Progenitor cell of endocrine pancreas (in vitro differentiated cells): ENCODE results near the gene BRD1. TPM values are rescaled to one million over a fixed set of nuclear protein-coding genes. Genes with fewer than 3 reads are reported as not detected.
"Not testable (repeated sequence)": the region's sequence is repeated elsewhere in the genome, so short reads cannot be mapped to it uniquely, and the experiment has no call there.

Experiments used
- DNase-seq: peaks from one replicate; pipeline ENCODE4 v3.0.0; 2021; ENCODE audit warnings: low spot score; ENCODE audit not compliant: unreplicated experiment
- H3K27ac Mint-ChIP-seq: 2 replicates; pipeline ENCODE4 v1.8.0; 2021; ENCODE audit warnings: mild to moderate bottlenecking, moderate library complexity, mixed read lengths
- H3K27me3 Mint-ChIP-seq: 2 replicates; pipeline ENCODE4 v1.8.0; 2021; ENCODE audit warnings: mixed read lengths
- H3K36me3 Mint-ChIP-seq: 2 replicates; pipeline ENCODE4 v1.8.0; 2022; ENCODE audit warnings: mixed read lengths; ENCODE audit not compliant: insufficient read depth
- H3K4me1 Mint-ChIP-seq: 2 replicates; pipeline ENCODE4 v1.8.0; 2021; ENCODE audit warnings: low read depth, mixed read lengths
- H3K4me3 Mint-ChIP-seq: 2 replicates; pipeline ENCODE4 v1.8.0; 2021; ENCODE audit warnings: low read depth, mild to moderate bottlenecking, moderate library complexity, mixed read lengths
- H3K9me3 Mint-ChIP-seq: 2 replicates; pipeline ENCODE4 v1.8.0; 2021; ENCODE audit warnings: low read depth, mixed read lengths
- total RNA-seq: library from RNA; stranded (reverse); gene quantifications from 2 replicates; pipeline ENCODE4 v1.2.1, GENCODE V29; 2021
- TF ChIP-seq, protein P1 (sequence below): fragments of 200-600 bp; sonication (generic); IDR thresholded peaks from one replicate; pipeline ENCODE4 v1.5.0; 2021; ENCODE audit warnings: antibody characterized with exemption, mild to moderate bottlenecking; ENCODE audit not compliant: unreplicated experiment

Gene BRD1
- total RNA-seq, 1 donor from 2014 or later, result 65.7 TPM

DNA sequence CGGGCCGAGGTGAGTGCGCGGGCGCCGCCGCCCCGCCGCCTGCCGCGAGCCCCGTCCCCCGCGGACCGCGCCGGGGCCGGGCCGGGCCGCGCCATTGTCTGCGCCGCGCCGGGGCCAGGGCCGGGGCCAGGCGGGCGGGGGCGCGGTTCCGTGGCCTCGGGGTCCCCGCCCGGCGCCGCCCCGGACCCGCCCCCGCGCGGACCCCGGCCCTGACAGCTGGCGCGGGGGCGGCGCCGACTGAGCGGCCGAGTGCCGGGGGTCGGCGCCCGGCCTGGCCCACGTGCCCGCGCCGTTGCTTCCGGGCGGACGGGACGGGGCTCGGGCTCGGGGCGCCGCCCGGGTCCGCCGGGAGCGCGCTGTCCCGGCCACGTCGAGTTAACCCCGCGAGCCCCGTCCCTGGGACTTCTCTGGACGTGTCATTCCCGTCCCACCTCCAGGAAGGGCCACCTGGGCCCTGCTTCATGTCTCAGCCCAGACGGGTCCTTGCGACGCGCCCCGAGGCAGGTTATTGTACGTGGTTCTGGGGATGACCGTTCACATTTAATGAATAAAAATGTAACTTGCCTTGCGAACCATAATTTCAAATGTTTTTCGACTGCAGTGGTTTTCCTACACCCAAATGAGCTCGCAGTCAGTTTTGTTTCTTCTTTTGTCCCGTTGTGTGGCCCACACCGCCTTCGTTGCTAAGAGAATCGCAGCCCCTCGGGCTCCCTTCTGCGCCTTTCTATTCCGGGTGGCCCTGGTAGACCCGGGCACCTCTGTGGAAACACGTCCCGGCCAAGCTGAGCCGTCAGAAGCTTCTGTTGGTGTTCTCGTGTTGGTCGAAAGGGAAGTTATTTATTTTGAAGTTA is 26.5 kb upstream of the BRD1 start:
- Mint-ChIP-seq H3K27ac (peak overlapping the region; percentile 95), H3K36me3 (no peaks in the 10 kb centered on the region), H3K27me3 (peaks cover 27% of the 10 kb centered on the region), H3K9me3 (no peaks in the 10 kb centered on the region), H3K4me1 (peaks cover 28% of the 10 kb centered on the region), H3K4me3 (peak overlapping the region; percentile 96)
- DNase-seq, result no peak
- TF ChIP-seq, protein P1, sequence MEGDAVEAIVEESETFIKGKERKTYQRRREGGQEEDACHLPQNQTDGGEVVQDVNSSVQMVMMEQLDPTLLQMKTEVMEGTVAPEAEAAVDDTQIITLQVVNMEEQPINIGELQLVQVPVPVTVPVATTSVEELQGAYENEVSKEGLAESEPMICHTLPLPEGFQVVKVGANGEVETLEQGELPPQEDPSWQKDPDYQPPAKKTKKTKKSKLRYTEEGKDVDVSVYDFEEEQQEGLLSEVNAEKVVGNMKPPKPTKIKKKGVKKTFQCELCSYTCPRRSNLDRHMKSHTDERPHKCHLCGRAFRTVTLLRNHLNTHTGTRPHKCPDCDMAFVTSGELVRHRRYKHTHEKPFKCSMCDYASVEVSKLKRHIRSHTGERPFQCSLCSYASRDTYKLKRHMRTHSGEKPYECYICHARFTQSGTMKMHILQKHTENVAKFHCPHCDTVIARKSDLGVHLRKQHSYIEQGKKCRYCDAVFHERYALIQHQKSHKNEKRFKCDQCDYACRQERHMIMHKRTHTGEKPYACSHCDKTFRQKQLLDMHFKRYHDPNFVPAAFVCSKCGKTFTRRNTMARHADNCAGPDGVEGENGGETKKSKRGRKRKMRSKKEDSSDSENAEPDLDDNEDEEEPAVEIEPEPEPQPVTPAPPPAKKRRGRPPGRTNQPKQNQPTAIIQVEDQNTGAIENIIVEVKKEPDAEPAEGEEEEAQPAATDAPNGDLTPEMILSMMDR, result no peak

DNA sequence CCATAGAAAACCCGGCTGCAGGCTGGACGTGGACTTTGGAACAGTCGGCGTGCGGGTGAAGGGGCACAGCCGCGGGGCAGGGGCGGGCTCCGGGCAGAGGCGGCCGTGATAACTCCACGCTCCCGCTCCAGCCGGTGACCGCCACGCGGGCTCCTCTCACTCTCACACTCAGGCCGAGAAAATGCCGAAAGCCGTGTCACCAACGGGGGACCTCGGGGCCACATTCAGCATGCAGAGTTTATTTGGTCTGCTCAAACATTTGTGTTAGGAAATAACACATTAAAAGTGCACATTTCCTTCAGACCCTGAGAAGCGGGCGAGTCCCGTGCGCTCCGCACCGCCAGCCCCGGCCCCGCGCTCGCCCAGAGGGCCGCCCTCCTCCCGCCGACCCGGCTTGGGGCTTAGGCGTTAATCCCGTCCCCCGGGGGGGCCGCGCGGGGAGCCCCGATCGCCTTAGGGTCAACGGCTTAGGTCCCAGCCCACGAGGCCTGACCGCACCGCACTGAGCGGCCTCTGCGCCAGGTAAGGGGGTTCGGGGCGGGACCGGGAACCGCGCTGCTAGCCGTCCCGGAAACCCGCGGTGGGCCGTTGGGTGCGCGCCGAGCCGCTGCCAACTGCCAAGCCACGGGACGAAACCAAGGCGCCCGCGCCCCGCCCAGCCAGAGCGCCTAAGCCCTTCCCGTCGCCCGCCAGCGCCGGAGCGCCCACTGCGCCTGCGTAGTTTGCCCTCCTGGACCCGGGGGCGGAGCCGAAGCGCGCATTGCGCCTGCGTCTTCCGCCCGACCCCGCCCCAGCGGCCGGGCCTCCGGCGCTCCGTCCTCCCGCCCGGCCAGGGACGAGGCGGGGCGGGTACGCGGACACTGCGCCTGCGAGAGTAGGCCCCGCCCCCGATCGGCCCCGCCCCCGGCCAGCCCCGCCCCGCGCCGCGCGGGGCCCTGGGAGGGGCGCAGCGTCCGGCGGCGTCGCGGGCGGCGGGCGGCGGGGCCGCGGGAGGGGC is 25.5 kb upstream of the BRD1 start, which contains the start of gene ZBED4:
Gene ZBED4, plus strand, starts transcription at position 947 of the 997 bp plus-strand sequence. CDS start 29,819 bp downstream, outside the sequence.
- TF ChIP-seq, protein P1, result no peak
- H3K4me1 Mint-ChIP-seq, result peaks cover 28% of the 10 kb centered on the region
- H3K27ac Mint-ChIP-seq, result peak within 1 kb of the TSS; percentile 95
- H3K9me3 Mint-ChIP-seq, result no peaks in the 10 kb centered on the region
- H3K27me3 Mint-ChIP-seq, result peaks cover 29% of the 10 kb centered on the region
- no peaks in the 10 kb centered on the region for H3K36me3 Mint-ChIP-seq
- DNase-seq, result peak; percentile 98
- H3K4me3 Mint-ChIP-seq, result peak within 1 kb of the TSS; percentile 96

DNA sequence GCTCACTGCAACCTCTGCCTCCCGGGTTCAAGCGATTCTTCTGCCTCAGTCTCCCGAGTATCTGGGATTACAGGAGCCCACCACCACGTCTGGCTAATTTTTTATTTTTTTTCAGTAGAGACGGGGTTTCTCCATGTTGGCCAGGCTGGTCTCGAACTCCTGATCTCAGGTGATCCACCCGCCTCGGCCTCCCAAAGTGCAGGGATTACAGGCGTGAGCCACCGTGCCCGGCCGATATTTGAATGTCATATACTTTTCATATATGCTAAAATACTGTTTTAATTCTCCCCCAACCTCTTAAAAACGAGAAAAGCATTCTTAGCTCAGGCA is 24.9 kb upstream of the BRD1 start:
- H3K27ac Mint-ChIP-seq, result peak overlapping the region; percentile 29
- DNase-seq, H3K9me3 Mint-ChIP-seq, H3K36me3 Mint-ChIP-seq: not testable (repeated sequence)
- peaks cover 25% of the 10 kb centered on the region for H3K4me1 Mint-ChIP-seq
- peaks cover 35% of the 10 kb centered on the region for H3K27me3 Mint-ChIP-seq
- peak overlapping the region; percentile 70 for H3K4me3 Mint-ChIP-seq

DNA sequence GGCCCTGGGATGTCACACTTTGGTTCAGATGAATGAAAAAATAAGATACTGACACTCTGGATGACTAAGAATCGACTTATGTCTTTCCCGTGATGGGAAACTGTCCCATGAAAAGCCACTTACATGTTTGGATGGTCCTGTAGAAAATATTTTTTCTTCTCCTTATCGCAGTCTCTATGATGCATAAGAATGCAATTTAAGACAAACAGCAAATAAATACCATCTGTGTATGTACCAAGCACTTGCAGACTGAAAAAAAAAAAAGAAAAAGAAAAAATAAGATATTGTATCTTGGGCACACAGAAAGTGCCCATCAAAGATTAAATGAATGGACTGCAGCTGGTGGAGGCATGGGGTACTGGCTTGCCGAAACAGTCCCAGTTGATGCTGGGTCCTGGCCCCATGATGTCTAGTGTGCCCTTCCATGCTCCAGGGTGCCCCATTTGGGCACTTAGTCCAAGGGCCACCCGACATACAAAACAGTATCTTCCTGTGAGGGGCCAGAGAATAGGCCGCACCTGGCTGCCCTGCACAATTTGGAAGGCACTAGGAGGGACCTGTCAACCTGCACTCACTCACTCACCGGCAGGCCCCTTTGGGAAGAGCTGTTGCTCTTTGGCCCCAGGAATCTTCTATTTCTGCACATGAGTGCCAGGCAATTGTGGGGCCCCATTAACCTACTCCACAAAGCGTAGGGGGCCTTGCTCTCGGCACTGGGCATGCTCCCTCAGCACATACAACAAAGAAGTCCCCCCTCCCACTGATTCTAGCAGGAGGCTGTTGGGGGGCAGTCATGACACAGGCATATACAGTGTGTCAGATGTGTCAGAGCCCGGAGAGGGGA is 23.5 kb upstream of the BRD1 start:
- Mint-ChIP-seq H3K27ac (no peak overlapping the region), H3K9me3 (no peaks in the 10 kb centered on the region), H3K27me3 (peaks cover 47% of the 10 kb centered on the region), H3K36me3 (no peaks in the 10 kb centered on the region), H3K4me1 (peaks cover 19% of the 10 kb centered on the region), H3K4me3 (peak overlapping the region; percentile 68)
- TF ChIP-seq, protein P1, result no peak
- DNase-seq, result no peak

DNA sequence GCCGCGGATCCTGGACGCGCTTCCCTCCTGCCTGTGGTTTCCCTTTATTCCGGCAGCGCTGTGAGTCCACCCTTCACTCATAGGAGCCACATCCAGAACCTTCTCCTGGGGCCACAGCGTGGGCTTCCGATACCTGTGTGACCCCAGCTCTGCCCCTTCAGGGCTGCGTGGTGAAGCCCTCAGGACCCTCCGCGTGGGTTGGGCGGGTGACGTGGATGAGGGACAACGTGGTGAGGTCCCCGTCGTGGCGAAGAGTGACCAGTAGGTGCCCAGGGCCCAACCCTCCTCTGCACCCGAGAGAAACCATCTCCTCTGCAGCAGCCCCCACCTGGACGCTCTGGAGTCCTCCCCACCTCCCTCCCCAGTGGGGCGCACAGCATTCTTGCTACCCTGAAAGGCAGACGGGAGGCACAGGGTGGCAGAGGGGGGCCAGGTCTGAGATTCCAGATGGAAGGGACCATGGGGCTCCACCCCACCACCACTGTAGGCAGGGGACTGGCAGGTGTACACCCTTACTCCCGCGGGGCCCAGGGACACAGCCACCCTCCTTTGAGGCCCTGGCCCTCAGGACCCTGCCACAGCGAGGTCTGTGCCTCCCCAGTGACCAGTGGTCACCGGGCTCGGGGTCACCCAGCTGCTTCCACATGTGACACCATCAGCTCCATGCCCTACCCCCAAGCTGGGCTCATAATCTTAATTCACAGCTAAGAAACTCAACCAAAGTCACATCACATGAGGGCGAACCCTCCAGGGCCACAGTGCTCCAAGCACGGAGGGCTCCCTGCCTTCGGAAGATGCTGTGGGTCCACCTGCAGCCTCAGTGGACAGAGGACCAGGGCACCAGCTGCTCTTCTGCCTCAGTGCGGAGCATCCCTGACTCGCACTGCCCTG is 22.6 kb upstream of the BRD1 start:
- Mint-ChIP-seq H3K27me3 (peaks cover 56% of the 10 kb centered on the region), H3K4me3 (no peak overlapping the region), H3K36me3 (no peaks in the 10 kb centered on the region), H3K4me1 (peaks cover 10% of the 10 kb centered on the region), H3K27ac (no peak overlapping the region), H3K9me3 (no peaks in the 10 kb centered on the region)
- TF ChIP-seq, protein P1, result no peak
- no peak for DNase-seq
